ENCODE data around the gene IL32.
A peak's percentile ranks its signal among the peaks of the same experiment; 100 is the strongest.

DNA sequence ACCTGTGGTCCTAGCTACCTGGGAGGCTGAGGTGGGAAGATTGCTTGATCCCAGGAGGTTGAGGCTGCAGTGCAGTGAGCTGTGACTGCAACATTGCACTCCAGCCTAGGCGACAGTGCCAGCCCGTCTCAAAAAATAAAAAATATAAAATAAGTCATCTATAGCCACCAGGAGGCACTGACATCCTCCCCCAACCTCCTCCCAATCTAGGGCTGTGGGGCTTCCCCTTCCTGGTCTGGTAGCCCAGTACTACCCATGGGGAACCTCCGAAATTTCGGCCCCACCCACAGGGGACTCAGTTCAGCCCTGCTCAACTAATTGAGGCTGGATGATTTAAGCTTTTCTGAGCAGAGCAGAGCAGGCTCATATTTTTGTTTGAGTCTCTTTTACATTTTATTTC, 30.4 kb downstream of the IL32 start:
- no peak for TF ChIP-seq POLR2A (IDR thresholded peaks at IDR 0.05)
- TF ChIP-seq, protein P1, sequence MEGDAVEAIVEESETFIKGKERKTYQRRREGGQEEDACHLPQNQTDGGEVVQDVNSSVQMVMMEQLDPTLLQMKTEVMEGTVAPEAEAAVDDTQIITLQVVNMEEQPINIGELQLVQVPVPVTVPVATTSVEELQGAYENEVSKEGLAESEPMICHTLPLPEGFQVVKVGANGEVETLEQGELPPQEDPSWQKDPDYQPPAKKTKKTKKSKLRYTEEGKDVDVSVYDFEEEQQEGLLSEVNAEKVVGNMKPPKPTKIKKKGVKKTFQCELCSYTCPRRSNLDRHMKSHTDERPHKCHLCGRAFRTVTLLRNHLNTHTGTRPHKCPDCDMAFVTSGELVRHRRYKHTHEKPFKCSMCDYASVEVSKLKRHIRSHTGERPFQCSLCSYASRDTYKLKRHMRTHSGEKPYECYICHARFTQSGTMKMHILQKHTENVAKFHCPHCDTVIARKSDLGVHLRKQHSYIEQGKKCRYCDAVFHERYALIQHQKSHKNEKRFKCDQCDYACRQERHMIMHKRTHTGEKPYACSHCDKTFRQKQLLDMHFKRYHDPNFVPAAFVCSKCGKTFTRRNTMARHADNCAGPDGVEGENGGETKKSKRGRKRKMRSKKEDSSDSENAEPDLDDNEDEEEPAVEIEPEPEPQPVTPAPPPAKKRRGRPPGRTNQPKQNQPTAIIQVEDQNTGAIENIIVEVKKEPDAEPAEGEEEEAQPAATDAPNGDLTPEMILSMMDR (IDR thresholded peaks at IDR 0.05) = peak in 1 of 7 experiments; percentile 27
